Measurements from ENCODE around the gene RCBTB2.

DNA sequence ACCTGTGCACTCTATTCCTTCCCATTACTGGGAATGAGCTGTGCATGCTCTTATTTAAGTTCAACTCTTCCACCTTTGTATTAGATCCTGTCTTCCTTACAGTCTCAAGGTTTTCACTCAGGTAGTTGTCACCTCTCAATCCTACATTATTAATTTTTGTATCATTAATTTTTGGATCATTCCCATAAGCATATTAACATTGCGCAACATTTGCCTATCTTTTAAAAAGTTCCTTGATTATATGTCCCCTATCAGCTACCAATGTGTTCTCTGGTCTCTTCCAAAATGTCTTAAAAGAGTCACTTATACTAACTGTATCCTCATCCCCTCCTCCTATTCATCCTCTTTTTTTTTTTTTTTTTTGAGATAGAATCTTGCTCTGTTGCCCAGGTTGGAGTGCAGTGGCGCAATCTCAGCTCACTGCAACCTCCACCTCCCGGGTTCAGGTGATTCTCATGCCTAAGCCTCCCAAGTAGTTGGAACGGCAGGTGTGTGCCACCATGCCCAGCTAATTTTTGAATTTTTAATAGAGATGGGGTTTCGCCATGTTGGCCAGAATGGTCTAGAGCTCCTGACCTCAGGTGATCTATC lies 2.1 kb upstream of the RCBTB2 start:
- TF ChIP-seq ZNF423 (tag by site-specific recombination; IDR thresholded peaks at IDR 0.05) (no peak), ZEB2 (tag by site-specific recombination; IDR thresholded peaks at IDR 0.05) (no peak), ZNF274 (IDR thresholded peaks at IDR 0.05; ENCODE audit: low read length) (no peak), ZNF274 (tag by site-specific recombination; IDR thresholded peaks at IDR 0.05; ENCODE audit: borderline replicate concordance) (no peak)
- TF ChIP-seq, protein P1, sequence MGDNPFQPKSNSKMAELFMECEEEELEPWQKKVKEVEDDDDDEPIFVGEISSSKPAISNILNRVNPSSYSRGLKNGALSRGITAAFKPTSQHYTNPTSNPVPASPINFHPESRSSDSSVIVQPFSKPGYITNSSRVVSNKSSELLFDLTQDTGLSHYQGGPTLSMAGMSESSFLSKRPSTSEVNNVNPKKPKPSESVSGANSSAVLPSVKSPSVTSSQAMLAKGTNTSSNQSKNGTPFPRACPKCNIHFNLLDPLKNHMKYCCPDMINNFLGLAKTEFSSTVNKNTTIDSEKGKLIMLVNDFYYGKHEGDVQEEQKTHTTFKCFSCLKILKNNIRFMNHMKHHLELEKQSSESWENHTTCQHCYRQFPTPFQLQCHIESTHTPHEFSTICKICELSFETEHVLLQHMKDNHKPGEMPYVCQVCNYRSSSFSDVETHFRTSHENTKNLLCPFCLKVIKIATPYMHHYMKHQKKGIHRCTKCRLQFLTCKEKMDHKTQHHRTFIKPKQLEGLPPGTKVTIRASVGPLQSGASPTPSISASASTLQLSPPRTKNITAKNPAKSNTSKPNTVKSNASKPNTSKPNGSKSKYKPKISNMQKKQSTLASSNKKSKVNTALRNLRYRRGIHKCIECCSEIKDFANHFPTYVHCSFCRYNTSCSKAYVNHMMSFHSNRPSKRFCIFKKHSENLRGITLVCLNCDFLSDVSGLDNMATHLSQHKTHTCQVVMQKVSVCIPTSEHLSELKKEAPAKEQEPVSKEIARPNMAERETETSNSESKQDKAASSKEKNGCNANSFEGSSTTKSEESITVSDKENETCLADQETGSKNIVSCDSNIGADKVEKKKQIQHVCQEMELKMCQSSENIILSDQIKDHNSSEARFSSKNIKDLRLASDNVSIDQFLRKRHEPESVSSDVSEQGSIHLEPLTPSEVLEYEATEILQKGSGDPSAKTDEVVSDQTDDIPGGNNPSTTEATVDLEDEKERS (tag by site-specific recombination; IDR thresholded peaks at IDR 0.05): no peak
- TF ChIP-seq, protein P2, sequence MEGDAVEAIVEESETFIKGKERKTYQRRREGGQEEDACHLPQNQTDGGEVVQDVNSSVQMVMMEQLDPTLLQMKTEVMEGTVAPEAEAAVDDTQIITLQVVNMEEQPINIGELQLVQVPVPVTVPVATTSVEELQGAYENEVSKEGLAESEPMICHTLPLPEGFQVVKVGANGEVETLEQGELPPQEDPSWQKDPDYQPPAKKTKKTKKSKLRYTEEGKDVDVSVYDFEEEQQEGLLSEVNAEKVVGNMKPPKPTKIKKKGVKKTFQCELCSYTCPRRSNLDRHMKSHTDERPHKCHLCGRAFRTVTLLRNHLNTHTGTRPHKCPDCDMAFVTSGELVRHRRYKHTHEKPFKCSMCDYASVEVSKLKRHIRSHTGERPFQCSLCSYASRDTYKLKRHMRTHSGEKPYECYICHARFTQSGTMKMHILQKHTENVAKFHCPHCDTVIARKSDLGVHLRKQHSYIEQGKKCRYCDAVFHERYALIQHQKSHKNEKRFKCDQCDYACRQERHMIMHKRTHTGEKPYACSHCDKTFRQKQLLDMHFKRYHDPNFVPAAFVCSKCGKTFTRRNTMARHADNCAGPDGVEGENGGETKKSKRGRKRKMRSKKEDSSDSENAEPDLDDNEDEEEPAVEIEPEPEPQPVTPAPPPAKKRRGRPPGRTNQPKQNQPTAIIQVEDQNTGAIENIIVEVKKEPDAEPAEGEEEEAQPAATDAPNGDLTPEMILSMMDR (tag by site-specific recombination; IDR thresholded peaks at IDR 0.05): no peak
